HEK293 (cell line): ENCODE measurements around the gene COL13A1.

Source experiments
- CTCF ChIA-PET: fragments of 350-600 bp; formaldehyde crosslinking; extraction: SDS; loops from one replicate; lab custom pipeline; 2021; ENCODE audit warnings: antibody characterized with exemption; lab: Yijun Ruan, JAX
- POLR2A ChIA-PET: fragments of 300-600 bp; formaldehyde crosslinking; extraction: SDS; loops from one replicate; lab custom pipeline; 2020; ENCODE audit warnings: antibody characterized with exemption, inconsistent platforms; lab: Yijun Ruan, JAX
- H3K27ac ChIP-seq: fragments of 200-500 bp; sonication (Bioruptor generic); 2 replicates; pipeline ENCODE4 v1.5.1; 2014; ENCODE audit warnings: low read depth, low read length, control low read depth, inconsistent platforms; ENCODE audit errors: extremely low read depth
- H3K36me3 ChIP-seq, 2 experiments: fragments of 200-500 bp in 1 of 2; sonication (Bioruptor generic) in 1 of 2; 1 replicate in 1 of 2; 2 replicates in 1 of 2; pipeline ENCODE4 v1.5.1; 2014 to 2017; ENCODE audit warnings: inconsistent platforms in 2 of 2, low read length in 2 of 2; ENCODE audit not compliant: control insufficient read depth in 2 of 2, insufficient read depth in 1 of 2
- H3K4me1 ChIP-seq: fragments of 200-500 bp; sonication (Bioruptor generic); 2 replicates; pipeline ENCODE4 v1.5.1; 2014; ENCODE audit warnings: mild to moderate bottlenecking, low read length, inconsistent platforms; ENCODE audit not compliant: control insufficient read depth, insufficient read depth
- H3K4me3 ChIP-seq: 2 replicates; pipeline ENCODE4 v1.5.1; 2011; ENCODE audit warnings: low read depth, mild to moderate bottlenecking, control low read depth, low read length, moderate library complexity
- H3K9me3 ChIP-seq: fragments of 200-500 bp; sonication (Bioruptor generic); 2 replicates; pipeline ENCODE4 v1.5.1; 2014; ENCODE audit warnings: low read depth, low read length, inconsistent platforms; ENCODE audit not compliant: control insufficient read depth, insufficient read depth
- YY1 ChIP-seq: fragments of 450-650 bp; formaldehyde crosslinking; IDR thresholded peaks from 2 replicates; pipeline ENCODE4 v1.5.1; 2018; ENCODE audit warnings: missing biosample characterization, missing genetic modification characterization
- ZBTB8A ChIP-seq: fragments of 450-650 bp; formaldehyde crosslinking; IDR thresholded peaks from 2 replicates; pipeline ENCODE4 v1.5.1; 2016; ENCODE audit warnings: missing biosample characterization, missing genetic modification characterization
- ZNF214 ChIP-seq: fragments of 450-650 bp; formaldehyde crosslinking; IDR thresholded peaks from 2 replicates; pipeline ENCODE4 v1.5.1; 2017; ENCODE audit warnings: missing biosample characterization, mild to moderate bottlenecking, missing genetic modification characterization, borderline replicate concordance
- ZNF510 ChIP-seq: fragments of 450-650 bp; formaldehyde crosslinking; IDR thresholded peaks from 2 replicates; pipeline ENCODE4 v1.5.1; 2018; ENCODE audit warnings: mild to moderate bottlenecking, missing genetic modification characterization, missing biosample characterization; ENCODE audit not compliant: insufficient replicate concordance
- ZNF555 ChIP-seq: fragments of 450-650 bp; formaldehyde crosslinking; conservative IDR thresholded peaks from 2 replicates; pipeline ENCODE4 v1.5.1; 2017; ENCODE audit warnings: missing biosample characterization, mild to moderate bottlenecking, missing genetic modification characterization, inconsistent platforms
- ZNF623 ChIP-seq: fragments of 450-650 bp; formaldehyde crosslinking; IDR thresholded peaks from 2 replicates; pipeline ENCODE4 v1.5.1; 2016; ENCODE audit warnings: missing biosample characterization, missing genetic modification characterization
- ZNF654 ChIP-seq: fragments of 450-650 bp; formaldehyde crosslinking; IDR thresholded peaks from 2 replicates; pipeline ENCODE4 v1.5.1; 2016; ENCODE audit warnings: low read depth, missing biosample characterization, missing genetic modification characterization
- ZNF664 ChIP-seq: fragments of 450-650 bp; formaldehyde crosslinking; IDR thresholded peaks from 2 replicates; pipeline ENCODE4 v1.5.1; 2016; ENCODE audit warnings: missing biosample characterization, missing genetic modification characterization
- ZNF843 ChIP-seq: fragments of 450-650 bp; formaldehyde crosslinking; IDR thresholded peaks from 2 replicates; pipeline ENCODE4 v1.5.1; 2016; ENCODE audit warnings: missing biosample characterization, missing genetic modification characterization
- TF ChIP-seq, protein P1 (sequence below): fragments of 450-650 bp; formaldehyde crosslinking; IDR thresholded peaks from 2 replicates; pipeline ENCODE4 v1.5.0; 2017; ENCODE audit warnings: missing biosample characterization, missing genetic modification characterization, borderline replicate concordance
- TF ChIP-seq, protein P2 (sequence below): fragments of 450-650 bp; formaldehyde crosslinking; IDR thresholded peaks from 2 replicates; pipeline ENCODE4 v1.5.1; 2017; ENCODE audit warnings: missing biosample characterization, missing genetic modification characterization
- TF ChIP-seq, protein P3 (sequence below): fragments of 450-650 bp; formaldehyde crosslinking; conservative IDR thresholded peaks from 2 replicates; pipeline ENCODE4 v1.5.1; 2016; ENCODE audit warnings: low read depth, missing biosample characterization, missing genetic modification characterization
- TF ChIP-seq, protein P4 (sequence below): fragments of 450-650 bp; formaldehyde crosslinking; IDR thresholded peaks from 2 replicates; pipeline ENCODE4 v1.5.1; 2016; ENCODE audit warnings: missing biosample characterization, missing genetic modification characterization
- TF ChIP-seq, protein P5 (sequence below): fragments of 450-650 bp; formaldehyde crosslinking; IDR thresholded peaks from 2 replicates; pipeline ENCODE4 v1.5.1; 2016; ENCODE audit warnings: missing biosample characterization, missing genetic modification characterization

Gene COL13A1

DNA sequence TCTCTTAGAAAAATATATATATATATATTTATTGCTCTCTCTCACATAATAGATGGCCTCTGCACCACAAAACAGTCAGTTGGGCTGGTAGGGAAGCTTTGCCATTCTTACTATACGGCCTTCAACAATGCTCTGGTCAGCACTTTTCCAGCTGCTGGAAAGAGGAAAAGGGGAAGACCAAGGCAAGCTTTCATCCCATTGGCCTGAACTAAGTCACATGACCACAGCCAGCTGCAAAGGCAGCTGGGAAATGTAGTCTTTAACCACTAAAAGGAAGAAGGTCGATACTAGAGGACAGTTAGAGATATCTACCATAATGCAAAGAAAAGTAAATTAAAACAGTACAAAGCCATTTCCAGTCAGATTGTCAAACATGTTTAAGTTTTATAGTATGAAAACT lies 192.6 kb downstream of the COL13A1 start (continued):
- no peak for TF ChIP-seq YY1 (tag by site-specific recombination)
- TF ChIP-seq, protein P1, sequence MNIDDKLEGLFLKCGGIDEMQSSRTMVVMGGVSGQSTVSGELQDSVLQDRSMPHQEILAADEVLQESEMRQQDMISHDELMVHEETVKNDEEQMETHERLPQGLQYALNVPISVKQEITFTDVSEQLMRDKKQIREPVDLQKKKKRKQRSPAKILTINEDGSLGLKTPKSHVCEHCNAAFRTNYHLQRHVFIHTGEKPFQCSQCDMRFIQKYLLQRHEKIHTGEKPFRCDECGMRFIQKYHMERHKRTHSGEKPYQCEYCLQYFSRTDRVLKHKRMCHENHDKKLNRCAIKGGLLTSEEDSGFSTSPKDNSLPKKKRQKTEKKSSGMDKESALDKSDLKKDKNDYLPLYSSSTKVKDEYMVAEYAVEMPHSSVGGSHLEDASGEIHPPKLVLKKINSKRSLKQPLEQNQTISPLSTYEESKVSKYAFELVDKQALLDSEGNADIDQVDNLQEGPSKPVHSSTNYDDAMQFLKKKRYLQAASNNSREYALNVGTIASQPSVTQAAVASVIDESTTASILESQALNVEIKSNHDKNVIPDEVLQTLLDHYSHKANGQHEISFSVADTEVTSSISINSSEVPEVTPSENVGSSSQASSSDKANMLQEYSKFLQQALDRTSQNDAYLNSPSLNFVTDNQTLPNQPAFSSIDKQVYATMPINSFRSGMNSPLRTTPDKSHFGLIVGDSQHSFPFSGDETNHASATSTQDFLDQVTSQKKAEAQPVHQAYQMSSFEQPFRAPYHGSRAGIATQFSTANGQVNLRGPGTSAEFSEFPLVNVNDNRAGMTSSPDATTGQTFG (tag by site-specific recombination) = no peak
- no peak for TF ChIP-seq ZNF843 (tag by site-specific recombination)

DNA sequence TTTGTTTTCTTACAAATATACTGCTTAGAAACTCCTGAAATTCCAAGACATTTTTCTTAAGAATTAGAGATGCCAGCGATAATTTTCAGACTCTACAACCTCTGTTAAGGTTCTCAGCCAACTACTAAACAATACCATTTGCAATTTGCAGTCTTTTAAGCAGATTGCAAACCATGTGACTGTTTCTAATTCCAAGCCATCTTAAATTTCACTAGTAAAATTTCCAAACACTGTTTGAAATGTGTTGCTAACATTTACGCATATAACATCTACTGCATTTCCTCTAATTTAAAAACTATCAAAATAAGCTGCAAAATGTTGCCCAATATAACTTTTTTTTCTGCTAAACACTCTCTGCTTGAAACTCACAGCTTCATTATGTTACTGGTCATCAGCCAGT lies 194.9 kb downstream of the COL13A1 start:
- ChIA-PET POLR2A (no interaction called here), CTCF (interaction anchor here (1.1 to 1.2 kb wide), 2 partner anchors 14 to 119 kb away, joined by 3 read pairs; no protein-coding TSS in a partner anchor)
- Histone ChIP-seq H3K9me3 (no peaks in the 10 kb centered on the region), H3K4me1 (no peaks in the 10 kb centered on the region), H3K36me3 (no peaks in the 10 kb centered on the region), H3K27ac (no peak overlapping the region), H3K4me3 (no peak overlapping the region)
- TF ChIP-seq, protein P2, sequence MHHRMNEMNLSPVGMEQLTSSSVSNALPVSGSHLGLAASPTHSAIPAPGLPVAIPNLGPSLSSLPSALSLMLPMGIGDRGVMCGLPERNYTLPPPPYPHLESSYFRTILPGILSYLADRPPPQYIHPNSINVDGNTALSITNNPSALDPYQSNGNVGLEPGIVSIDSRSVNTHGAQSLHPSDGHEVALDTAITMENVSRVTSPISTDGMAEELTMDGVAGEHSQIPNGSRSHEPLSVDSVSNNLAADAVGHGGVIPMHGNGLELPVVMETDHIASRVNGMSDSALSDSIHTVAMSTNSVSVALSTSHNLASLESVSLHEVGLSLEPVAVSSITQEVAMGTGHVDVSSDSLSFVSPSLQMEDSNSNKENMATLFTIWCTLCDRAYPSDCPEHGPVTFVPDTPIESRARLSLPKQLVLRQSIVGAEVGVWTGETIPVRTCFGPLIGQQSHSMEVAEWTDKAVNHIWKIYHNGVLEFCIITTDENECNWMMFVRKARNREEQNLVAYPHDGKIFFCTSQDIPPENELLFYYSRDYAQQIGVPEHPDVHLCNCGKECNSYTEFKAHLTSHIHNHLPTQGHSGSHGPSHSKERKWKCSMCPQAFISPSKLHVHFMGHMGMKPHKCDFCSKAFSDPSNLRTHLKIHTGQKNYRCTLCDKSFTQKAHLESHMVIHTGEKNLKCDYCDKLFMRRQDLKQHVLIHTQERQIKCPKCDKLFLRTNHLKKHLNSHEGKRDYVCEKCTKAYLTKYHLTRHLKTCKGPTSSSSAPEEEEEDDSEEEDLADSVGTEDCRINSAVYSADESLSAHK (tag by site-specific recombination) = peak; percentile 31; the same call in 1 of the 2 replicates
- TF ChIP-seq ZBTB8A (tag by site-specific recombination) = no peak

DNA sequence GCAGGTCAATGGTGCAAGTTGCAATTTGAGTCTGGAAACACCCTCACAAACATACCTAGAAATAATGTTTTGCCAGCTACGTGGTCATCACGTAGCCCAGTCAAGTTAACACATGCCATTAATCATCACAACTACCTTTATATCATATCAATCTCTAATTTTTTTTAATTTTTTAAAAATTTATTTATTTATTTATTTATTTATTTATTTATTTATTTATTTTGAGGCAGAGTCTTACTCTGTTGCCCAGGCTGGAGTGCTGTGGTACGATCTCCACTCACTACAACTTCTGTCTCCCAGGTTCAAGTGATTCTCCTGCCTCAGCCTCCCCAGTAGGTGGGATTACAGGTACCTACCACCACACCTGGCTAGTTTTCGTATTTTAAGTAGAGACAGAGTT lies 198.6 kb downstream of the COL13A1 start:
- ChIA-PET POLR2A (no interaction called here), CTCF (interaction anchor here (1.5 to 1.9 kb wide), 2 partner anchors 41 to 52 kb away, joined by 5 to 8 read pairs; partner anchors contain the start of gene MACROH2A2)
- H3K9me3 ChIP-seq = no peaks in the 10 kb centered on the region
- no peak overlapping the region for H3K27ac ChIP-seq
- H3K4me3 ChIP-seq = no peak overlapping the region
- H3K4me1 ChIP-seq = no peaks in the 10 kb centered on the region
- no peaks in the 10 kb centered on the region for H3K36me3 ChIP-seq
- TF ChIP-seq, protein P3, sequence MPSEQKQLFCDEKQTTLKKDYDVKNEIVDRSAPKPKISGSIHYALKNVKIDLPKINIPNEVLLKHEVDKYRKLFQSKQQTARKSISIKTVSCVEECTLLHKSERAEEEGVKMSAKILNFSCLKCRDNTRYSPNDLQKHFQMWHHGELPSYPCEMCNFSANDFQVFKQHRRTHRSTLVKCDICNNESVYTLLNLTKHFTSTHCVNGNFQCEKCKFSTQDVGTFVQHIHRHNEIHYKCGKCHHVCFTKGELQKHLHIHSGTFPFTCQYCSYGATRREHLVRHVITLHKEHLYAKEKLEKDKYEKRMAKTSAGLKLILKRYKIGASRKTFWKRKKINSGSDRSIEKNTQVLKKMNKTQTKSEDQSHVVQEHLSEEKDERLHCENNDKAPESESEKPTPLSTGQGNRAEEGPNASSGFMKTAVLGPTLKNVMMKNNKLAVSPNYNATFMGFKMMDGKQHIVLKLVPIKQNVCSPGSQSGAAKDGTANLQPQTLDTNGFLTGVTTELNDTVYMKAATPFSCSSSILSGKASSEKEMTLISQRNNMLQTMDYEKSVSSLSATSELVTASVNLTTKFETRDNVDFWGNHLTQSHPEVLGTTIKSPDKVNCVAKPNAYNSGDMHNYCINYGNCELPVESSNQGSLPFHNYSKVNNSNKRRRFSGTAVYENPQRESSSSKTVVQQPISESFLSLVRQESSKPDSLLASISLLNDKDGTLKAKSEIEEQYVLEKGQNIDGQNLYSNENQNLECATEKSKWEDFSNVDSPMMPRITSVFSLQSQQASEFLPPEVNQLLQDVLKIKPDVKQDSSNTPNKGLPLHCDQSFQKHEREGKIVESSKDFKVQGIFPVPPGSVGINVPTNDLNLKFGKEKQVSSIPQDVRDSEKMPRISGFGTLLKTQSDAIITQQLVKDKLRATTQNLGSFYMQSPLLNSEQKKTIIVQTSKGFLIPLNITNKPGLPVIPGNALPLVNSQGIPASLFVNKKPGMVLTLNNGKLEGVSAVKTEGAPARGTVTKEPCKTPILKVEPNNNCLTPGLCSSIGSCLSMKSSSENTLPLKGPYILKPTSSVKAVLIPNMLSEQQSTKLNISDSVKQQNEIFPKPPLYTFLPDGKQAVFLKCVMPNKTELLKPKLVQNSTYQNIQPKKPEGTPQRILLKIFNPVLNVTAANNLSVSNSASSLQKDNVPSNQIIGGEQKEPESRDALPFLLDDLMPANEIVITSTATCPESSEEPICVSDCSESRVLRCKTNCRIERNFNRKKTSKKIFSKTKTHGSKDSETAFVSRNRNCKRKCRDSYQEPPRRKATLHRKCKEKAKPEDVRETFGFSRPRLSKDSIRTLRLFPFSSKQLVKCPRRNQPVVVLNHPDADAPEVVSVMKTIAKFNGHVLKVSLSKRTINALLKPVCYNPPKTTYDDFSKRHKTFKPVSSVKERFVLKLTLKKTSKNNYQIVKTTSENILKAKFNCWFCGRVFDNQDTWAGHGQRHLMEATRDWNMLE (tag by site-specific recombination) = peak; percentile 81
- peak; percentile 17; the same call in 1 of the 2 replicates for TF ChIP-seq ZNF654 (tag by site-specific recombination)
- peak; percentile 68 for TF ChIP-seq ZNF555
- TF ChIP-seq ZNF623 (tag by site-specific recombination) = peak; percentile 65
- 0 out of 2 replicates have a peak, but pooled peaks have one; percentile 31 for TF ChIP-seq ZNF664 (tag by site-specific recombination)
- peak; percentile 45 for TF ChIP-seq ZNF510
- TF ChIP-seq, protein P4, sequence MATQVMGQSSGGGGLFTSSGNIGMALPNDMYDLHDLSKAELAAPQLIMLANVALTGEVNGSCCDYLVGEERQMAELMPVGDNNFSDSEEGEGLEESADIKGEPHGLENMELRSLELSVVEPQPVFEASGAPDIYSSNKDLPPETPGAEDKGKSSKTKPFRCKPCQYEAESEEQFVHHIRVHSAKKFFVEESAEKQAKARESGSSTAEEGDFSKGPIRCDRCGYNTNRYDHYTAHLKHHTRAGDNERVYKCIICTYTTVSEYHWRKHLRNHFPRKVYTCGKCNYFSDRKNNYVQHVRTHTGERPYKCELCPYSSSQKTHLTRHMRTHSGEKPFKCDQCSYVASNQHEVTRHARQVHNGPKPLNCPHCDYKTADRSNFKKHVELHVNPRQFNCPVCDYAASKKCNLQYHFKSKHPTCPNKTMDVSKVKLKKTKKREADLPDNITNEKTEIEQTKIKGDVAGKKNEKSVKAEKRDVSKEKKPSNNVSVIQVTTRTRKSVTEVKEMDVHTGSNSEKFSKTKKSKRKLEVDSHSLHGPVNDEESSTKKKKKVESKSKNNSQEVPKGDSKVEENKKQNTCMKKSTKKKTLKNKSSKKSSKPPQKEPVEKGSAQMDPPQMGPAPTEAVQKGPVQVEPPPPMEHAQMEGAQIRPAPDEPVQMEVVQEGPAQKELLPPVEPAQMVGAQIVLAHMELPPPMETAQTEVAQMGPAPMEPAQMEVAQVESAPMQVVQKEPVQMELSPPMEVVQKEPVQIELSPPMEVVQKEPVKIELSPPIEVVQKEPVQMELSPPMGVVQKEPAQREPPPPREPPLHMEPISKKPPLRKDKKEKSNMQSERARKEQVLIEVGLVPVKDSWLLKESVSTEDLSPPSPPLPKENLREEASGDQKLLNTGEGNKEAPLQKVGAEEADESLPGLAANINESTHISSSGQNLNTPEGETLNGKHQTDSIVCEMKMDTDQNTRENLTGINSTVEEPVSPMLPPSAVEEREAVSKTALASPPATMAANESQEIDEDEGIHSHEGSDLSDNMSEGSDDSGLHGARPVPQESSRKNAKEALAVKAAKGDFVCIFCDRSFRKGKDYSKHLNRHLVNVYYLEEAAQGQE = 0 out of 2 replicates have a peak, but pooled peaks have one; percentile 20
- TF ChIP-seq ZBTB8A (tag by site-specific recombination) = peak; percentile 50; the same call in 1 of the 2 replicates
- TF ChIP-seq ZNF214 = no peak
- TF ChIP-seq, protein P5, sequence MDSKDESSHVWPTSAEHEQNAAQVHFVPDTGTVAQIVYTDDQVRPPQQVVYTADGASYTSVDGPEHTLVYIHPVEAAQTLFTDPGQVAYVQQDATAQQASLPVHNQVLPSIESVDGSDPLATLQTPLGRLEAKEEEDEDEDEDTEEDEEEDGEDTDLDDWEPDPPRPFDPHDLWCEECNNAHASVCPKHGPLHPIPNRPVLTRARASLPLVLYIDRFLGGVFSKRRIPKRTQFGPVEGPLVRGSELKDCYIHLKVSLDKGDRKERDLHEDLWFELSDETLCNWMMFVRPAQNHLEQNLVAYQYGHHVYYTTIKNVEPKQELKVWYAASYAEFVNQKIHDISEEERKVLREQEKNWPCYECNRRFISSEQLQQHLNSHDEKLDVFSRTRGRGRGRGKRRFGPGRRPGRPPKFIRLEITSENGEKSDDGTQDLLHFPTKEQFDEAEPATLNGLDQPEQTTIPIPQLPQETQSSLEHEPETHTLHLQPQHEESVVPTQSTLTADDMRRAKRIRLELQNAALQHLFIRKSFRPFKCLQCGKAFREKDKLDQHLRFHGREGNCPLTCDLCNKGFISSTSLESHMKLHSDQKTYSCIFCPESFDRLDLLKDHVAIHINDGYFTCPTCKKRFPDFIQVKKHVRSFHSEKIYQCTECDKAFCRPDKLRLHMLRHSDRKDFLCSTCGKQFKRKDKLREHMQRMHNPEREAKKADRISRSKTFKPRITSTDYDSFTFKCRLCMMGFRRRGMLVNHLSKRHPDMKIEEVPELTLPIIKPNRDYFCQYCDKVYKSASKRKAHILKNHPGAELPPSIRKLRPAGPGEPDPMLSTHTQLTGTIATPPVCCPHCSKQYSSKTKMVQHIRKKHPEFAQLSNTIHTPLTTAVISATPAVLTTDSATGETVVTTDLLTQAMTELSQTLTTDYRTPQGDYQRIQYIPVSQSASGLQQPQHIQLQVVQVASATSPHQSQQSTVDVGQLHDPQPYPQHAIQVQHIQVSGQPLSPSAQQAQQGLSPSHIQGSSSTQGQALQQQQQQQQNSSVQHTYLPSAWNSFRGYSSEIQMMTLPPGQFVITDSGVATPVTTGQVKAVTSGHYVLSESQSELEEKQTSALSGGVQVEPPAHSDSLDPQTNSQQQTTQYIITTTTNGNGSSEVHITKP (tag by site-specific recombination) = no peak
